B cell (primary cell): ENCODE measurements around the gene CUL9.

Source experiments
- EZH2 ChIP-seq: IDR thresholded peaks from 2 replicates; pipeline ENCODE4 v1.6.1; 2012; ENCODE audit warnings: borderline replicate concordance, low read depth, mild to moderate bottlenecking, moderate library complexity, low read length; ENCODE audit not compliant: insufficient read depth, poor library complexity, severe bottlenecking
- TF ChIP-seq, protein P1 (sequence below): fragments of 200-600 bp; IDR thresholded peaks from one replicate; pipeline ENCODE4 v1.8.0; 2022; ENCODE audit warnings: antibody characterized with exemption, mild to moderate bottlenecking

DNA sequence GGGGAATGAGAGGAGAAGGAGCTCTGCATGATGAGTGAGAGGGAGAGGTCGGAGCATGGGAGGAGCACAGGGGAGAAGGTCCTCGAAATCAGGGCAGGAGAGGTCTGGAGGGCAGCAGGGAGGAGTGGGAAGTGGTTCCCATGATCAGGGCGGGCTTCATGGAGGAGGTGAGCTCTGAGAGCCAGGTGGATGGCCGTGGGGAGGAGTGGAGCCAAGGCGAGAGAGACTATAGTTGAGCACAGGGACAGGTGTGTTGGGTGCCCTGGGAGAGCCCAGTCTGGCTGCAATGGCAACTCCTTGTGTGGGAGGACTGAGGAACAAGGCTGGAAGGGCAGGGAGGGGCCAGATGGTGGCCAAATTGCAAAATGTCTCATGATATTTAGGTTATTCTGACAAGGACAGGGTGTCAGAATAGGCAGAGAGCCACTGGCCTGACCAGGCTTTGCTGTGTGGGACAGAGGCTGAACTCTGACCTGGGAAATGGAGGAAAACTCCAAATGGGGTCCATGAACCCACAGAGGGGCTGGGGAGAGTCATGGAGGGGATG lies 82.7 kb downstream of the CUL9 start:
- TF ChIP-seq, protein P1, sequence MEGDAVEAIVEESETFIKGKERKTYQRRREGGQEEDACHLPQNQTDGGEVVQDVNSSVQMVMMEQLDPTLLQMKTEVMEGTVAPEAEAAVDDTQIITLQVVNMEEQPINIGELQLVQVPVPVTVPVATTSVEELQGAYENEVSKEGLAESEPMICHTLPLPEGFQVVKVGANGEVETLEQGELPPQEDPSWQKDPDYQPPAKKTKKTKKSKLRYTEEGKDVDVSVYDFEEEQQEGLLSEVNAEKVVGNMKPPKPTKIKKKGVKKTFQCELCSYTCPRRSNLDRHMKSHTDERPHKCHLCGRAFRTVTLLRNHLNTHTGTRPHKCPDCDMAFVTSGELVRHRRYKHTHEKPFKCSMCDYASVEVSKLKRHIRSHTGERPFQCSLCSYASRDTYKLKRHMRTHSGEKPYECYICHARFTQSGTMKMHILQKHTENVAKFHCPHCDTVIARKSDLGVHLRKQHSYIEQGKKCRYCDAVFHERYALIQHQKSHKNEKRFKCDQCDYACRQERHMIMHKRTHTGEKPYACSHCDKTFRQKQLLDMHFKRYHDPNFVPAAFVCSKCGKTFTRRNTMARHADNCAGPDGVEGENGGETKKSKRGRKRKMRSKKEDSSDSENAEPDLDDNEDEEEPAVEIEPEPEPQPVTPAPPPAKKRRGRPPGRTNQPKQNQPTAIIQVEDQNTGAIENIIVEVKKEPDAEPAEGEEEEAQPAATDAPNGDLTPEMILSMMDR: no peak
- TF ChIP-seq EZH2: no peak
